Gastrocnemius medialis (tissue), 4 donors: ENCODE results near the gene ZBTB6. TPM values are rescaled to one million over a fixed set of nuclear protein-coding genes. Genes with fewer than 3 reads are reported as not detected.

Experiments
- ATAC-seq, 2 donors: fragments of 150-250 bp; one replicate each; pipeline ENCODE4 v1.9.1; 2016
- DNase-seq, 2 donors: peaks; one replicate each; pipeline ENCODE4 v3.0.0-alpha.2; 2019
- H3K27ac ChIP-seq, 4 donors: fragments of 200-600 bp; sonication (generic); 1 replicate in 1 of 4; 2 replicates in 3 of 4; pipeline ENCODE4 v1.5.1; 2016 to 2018; ENCODE audit warnings: mild to moderate bottlenecking in 2 of 4, moderate library complexity in 1 of 4
- H3K27me3 ChIP-seq, 3 donors: fragments of 200-600 bp; sonication (generic) in 2 of 3; 1 replicate in 1 of 3; 2 replicates in 2 of 3; pipeline versions ENCODE4 v1.5.1 to v1.6.0; 2016 to 2019; ENCODE audit warnings: mild to moderate bottlenecking in 1 of 3, moderate library complexity in 1 of 3
- H3K36me3 ChIP-seq, 2 donors: fragments of 200-600 bp; sonication (generic) in 1 of 2; one replicate each; pipeline ENCODE4 v1.5.1; 2017 to 2018
- H3K4me1 ChIP-seq, 2 donors: fragments of 200-600 bp; sonication (generic) in 1 of 2; one replicate each; pipeline ENCODE4 v1.5.1; 2016 to 2017; ENCODE audit warnings: mild to moderate bottlenecking in 2 of 2
- H3K4me3 ChIP-seq, 4 donors: fragments of 200-600 bp; sonication (generic) in 3 of 4; 1 replicate in 1 of 4; 2 replicates in 3 of 4; pipeline ENCODE4 v1.5.1; 2016 to 2019; ENCODE audit warnings: mild to moderate bottlenecking in 2 of 4
- H3K9me3 ChIP-seq, 3 donors: fragments of 200-600 bp; sonication (generic) in 2 of 3; 1 replicate in 1 of 3; 2 replicates in 2 of 3; pipeline ENCODE4 v1.5.1; 2016 to 2019
- CTCF ChIP-seq, 5 experiments: fragments of 450-650 bp in 3 of 5; fragments of 200-600 bp in 2 of 5; sonication (generic) in 2 of 5; IDR thresholded peaks in 4 of 5; conservative IDR thresholded peaks in 1 of 5; 1 replicate in 4 of 5; 2 replicates in 1 of 5; pipeline ENCODE4 v1.5.1; 2016 to 2019; ENCODE audit warnings: antibody characterized with exemption in 5 of 5, mild to moderate bottlenecking in 3 of 5, moderate library complexity in 3 of 5
- POLR2A ChIP-seq, 2 donors: fragments of 450-650 bp; IDR thresholded peaks; one replicate each; pipeline ENCODE4 v1.6.1; 2017; ENCODE audit warnings: antibody characterized with exemption in 2 of 2, mild to moderate bottlenecking in 2 of 2, moderate library complexity in 2 of 2
- in situ Hi-C, 4 donors: fragments of 200-750 bp; cut with MboI; loops; one replicate each; pipeline versions ENCODE4 v1.15.0 to v1.8.0; 2017; ENCODE audit warnings: low sequenced_read_pairs in 4 of 4
- intact Hi-C: fragments of 100-400 bp; cut with DNase I; formaldehyde crosslinking; loops from one replicate; pipeline ENCODE4 v1.15.1; 2023; ENCODE audit warnings: low total_unique reads
- total RNA-seq, 4 donors: library from RNA; depleted of rRNA; stranded (reverse); fragments of >200 nt; gene quantifications; one replicate each; pipeline versions ENCODE4 v1.1.0 to v1.2.3, GENCODE V29; 2016

The ZBTB6 gene
- total RNA-seq, 4 donors from 2014 or later: 4.5 to 12.0 (median 7.8) TPM

- no peak for TF ChIP-seq CTCF (IDR thresholded peaks at IDR 0.05 in 4 of 5, conservative IDR thresholded peaks at IDR 0.05 in 1 of 5)
- TF ChIP-seq POLR2A (IDR thresholded peaks at IDR 0.05): no peak
- intact Hi-C loops: no loop called here
- ATAC-seq (no peak), DNase-seq (no peak)
- H3K4me1 ChIP-seq: peaks cover 34 to 39% of the 10 kb centered on the region in 2 donors
- no peak overlapping the region for H3K27ac ChIP-seq
- H3K9me3 ChIP-seq: no peaks in the 10 kb centered on the region
- H3K4me3 ChIP-seq: no peak overlapping the region
- no peaks in the 10 kb centered on the region for H3K27me3 ChIP-seq
- no peaks in the 10 kb centered on the region for H3K36me3 ChIP-seq
- in situ Hi-C loops: no loop called here
Measured at GRCh38 chr9:122944960-122945888, 32.1 kb upstream of the ZBTB6 start.

- in situ Hi-C loops: no loop called here
- no peak for DNase-seq
- Histone ChIP-seq H3K27me3 (no peaks in the 10 kb centered on the region), H3K4me1 (peaks cover 28 to 31% of the 10 kb centered on the region in 2 donors), H3K36me3 (peaks cover 0 to 16% of the 10 kb centered on the region in 2 donors), H3K4me3 (peak overlapping the region; percentile 80 to 90 (median 86)), H3K9me3 (no peaks in the 10 kb centered on the region), H3K27ac (peak overlapping the region; percentile 87 to 95 (median 92))
- peak; percentile 10 to 22 for ATAC-seq
- intact Hi-C loops: no loop called here
- TF ChIP-seq POLR2A (IDR thresholded peaks at IDR 0.05) (no peak), CTCF (IDR thresholded peaks at IDR 0.05 in 4 of 5, conservative IDR thresholded peaks at IDR 0.05 in 1 of 5) (no peak)
Measured at GRCh38 chr9:122941582-122942234, 28.6 kb upstream of the ZBTB6 start.

GRCh38 chr9:122940749-122941581 is 27.8 kb upstream of the ZBTB6 start, which contains the start of gene RABGAP1:
Gene RABGAP1 (plus strand): TSS chr9:122941020. CDS start chr9:122957060, 16,040 bp downstream.
- in situ Hi-C loops (no loop called here), intact Hi-C loops (loop anchor here (1.0 kb wide), 2 partner anchors 10 to 36 kb away; partner anchors contain the start of genes RC3H2 and ZBTB26)
- peak within 1 kb of the TSS; percentile 87 to 95 (median 92) for H3K27ac ChIP-seq
- TF ChIP-seq CTCF (IDR thresholded peaks at IDR 0.05 in 4 of 5, conservative IDR thresholded peaks at IDR 0.05 in 1 of 5) (no peak), POLR2A (IDR thresholded peaks at IDR 0.05) (peak; percentile 82 to 90)
- peaks cover 0 to 20% of the 10 kb centered on the region in 2 donors for H3K36me3 ChIP-seq
- ATAC-seq (peak; percentile 98), DNase-seq (peak; percentile 99)
- H3K4me1 ChIP-seq: peaks cover 21 to 26% of the 10 kb centered on the region in 2 donors
- no peaks in the 10 kb centered on the region for H3K9me3 ChIP-seq
- H3K27me3 ChIP-seq: no peaks in the 10 kb centered on the region
- H3K4me3 ChIP-seq: peak within 1 kb of the TSS; percentile 80 to 90 (median 86)

- Histone ChIP-seq H3K4me3 (peak overlapping the region; percentile 65 to 90 (median 86)), H3K4me1 (peaks cover 15 to 22% of the 10 kb centered on the region in 2 donors), H3K9me3 (no peaks in the 10 kb centered on the region), H3K36me3 (peaks cover 0 to 20% of the 10 kb centered on the region in 2 donors), H3K27ac (peak overlapping the region; percentile 87 to 95 (median 88)), H3K27me3 (no peaks in the 10 kb centered on the region)
- peak in 1 of 2 donors; percentile 13 for ATAC-seq
- intact Hi-C loops (loop anchor here (1.0 kb wide), 2 partner anchors 9 to 35 kb away; partner anchors contain the start of genes RC3H2 and ZBTB26), in situ Hi-C loops (no loop called here)
- no peak for TF ChIP-seq POLR2A (IDR thresholded peaks at IDR 0.05)
- no peak for TF ChIP-seq CTCF (IDR thresholded peaks at IDR 0.05 in 4 of 5, conservative IDR thresholded peaks at IDR 0.05 in 1 of 5)
- no peak for DNase-seq
Measured at GRCh38 chr9:122940454-122940748, 27.3 kb upstream of the ZBTB6 start.
